Midbrain (tissue), 1 donor: Measurements from ENCODE around the gene SCN8A.
"Not testable (repeated sequence)": the region's sequence is repeated elsewhere in the genome, so short reads cannot be mapped to it uniquely, and the experiment has no call there.

Source experiments
- DNase-seq: peaks from one replicate; lab custom pipeline; 2025; lab: John Stamatoyannopoulos, UW

Gene SCN8A

GRCh38 chr12:51771008-51771407 is 180.0 kb downstream of the SCN8A start:
- DNase-seq: no peak

GRCh38 chr12:51773145-51773869 is 182.3 kb downstream of the SCN8A start:
- no peak for DNase-seq

- no peak for DNase-seq
Measured at GRCh38 chr12:51774933-51775332, 183.9 kb downstream of the SCN8A start.

- no peak for DNase-seq
Measured at GRCh38 chr12:51777457-51777856, 186.4 kb downstream of the SCN8A start.

GRCh38 chr12:51777973-51778372 is 186.9 kb downstream of the SCN8A start:
- no peak for DNase-seq

- DNase-seq: no peak
Measured at GRCh38 chr12:51779876-51780275, 188.8 kb downstream of the SCN8A start.

GRCh38 chr12:51784688-51785087 is 193.7 kb downstream of the SCN8A start:
- no peak for DNase-seq

GRCh38 chr12:51785906-51786305 is 194.9 kb downstream of the SCN8A start:
- DNase-seq: no peak

GRCh38 chr12:51788876-51789275 is 197.8 kb downstream of the SCN8A start:
- no peak for DNase-seq

GRCh38 chr12:51792417-51792816 is 201.4 kb downstream of the SCN8A start:
- no peak for DNase-seq

- no peak for DNase-seq
Measured at GRCh38 chr12:51793201-51793600, 202.2 kb downstream of the SCN8A start.

GRCh38 chr12:51797301-51797700 is 206.3 kb downstream of the SCN8A start:
- DNase-seq: no peak

GRCh38 chr12:51798051-51798450 is 207.0 kb downstream of the SCN8A start:
- not testable (repeated sequence) for DNase-seq

GRCh38 chr12:51798501-51798900 is 207.5 kb downstream of the SCN8A start:
- no peak for DNase-seq

- DNase-seq: no peak
Measured at GRCh38 chr12:51801027-51801426, 210.0 kb downstream of the SCN8A start.

GRCh38 chr12:51806896-51807295 is 215.9 kb downstream of the SCN8A start:
- no peak for DNase-seq

GRCh38 chr12:51809193-51809592 is 218.2 kb downstream of the SCN8A start:
- DNase-seq: no peak

- no peak for DNase-seq
Measured at GRCh38 chr12:51811203-51812202, 220.5 kb downstream of the SCN8A start.

- no peak for DNase-seq
Measured at GRCh38 chr12:51812871-51813270, 221.8 kb downstream of the SCN8A start.

- no peak for DNase-seq
Measured at GRCh38 chr12:51813931-51814310, 222.9 kb downstream of the SCN8A start.

GRCh38 chr12:51814311-51815088 is 223.5 kb downstream of the SCN8A start:
- DNase-seq: peak; percentile 62

- DNase-seq: no peak
Measured at GRCh38 chr12:51815571-51815970, 224.5 kb downstream of the SCN8A start.
